SKM-1 (cell line): ENCODE data around the gene NEAT1.

Source experiments
- DNase-seq: peaks from one replicate; lab custom pipeline; 2025; ENCODE audit not compliant: unreplicated experiment; lab: John Stamatoyannopoulos, UW

Gene NEAT1

DNA sequence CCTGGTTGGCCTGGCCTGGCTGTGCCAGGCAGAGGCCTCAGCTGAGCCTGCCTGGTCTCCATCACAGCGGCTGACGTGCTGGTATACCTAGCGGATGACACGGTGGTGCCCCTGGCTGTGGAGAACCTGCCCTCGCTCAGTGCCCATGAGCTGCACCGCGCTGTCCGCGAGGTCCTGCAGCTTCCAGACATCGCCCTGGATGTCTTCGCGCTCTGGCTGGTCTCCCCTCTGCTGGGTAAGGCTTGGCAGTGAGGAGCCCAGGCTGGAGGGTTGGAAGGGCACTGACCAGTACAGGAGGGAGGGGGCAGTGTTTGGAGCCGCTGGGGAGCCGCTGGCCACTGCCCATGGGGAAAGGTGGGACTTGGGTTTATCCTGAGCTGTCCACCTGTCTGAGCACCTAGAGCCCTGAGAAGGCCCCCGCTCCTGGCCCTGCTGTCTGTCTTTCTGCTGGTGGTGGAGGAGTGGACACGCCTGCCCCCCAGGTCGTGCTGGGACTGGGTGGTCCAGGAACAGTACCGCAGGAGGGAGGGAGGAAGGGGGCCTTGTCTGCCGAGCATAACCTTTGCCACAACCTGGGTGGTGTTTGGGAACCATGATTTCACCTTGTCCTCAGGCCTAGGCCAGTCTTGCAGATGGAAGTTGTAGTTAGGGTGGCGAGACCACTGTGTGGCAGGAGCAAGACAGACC is 33.2 kb upstream of the NEAT1 start:
- no peak for DNase-seq

DNA sequence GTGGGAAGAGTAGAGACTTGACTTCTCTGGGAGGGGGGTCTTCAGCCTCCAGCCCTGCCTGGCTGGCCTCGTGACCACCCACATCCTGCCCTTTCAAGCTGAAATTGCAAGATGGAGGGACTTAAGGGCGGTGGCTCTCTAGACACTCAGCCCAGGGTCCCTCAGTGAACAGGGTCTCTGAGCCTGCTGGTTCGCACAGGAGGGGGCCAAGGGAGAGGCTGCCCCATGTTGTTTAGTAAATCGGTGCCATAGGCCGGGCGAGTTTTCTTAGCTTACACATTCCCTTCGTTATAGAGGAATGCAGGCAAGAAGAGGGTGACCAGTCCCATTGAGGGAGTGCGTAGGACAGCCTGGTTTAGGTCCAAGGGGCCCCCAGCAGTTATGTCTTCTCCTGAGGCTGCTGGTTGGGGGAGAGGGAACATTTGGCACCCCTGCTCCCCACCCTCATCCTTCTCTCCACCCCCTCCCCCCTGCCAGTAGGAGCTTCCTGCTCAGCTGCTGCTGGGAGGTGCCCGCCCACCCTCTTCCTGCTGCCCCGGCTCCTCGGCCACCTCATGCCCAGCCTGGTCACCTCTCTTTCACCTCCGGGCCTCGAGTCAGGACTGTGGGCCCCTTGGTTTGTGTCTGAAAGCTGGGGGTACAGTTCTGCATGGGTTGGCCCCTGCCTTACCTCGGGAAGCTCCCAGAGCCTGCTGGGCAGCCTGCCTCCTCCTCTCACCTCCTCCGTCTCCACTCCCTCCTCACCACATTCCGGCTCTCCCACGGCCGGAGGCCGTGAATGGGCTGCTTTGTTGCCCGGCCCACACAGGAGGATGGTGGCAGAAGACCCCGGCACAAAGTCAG is 32.3 kb upstream of the NEAT1 start:
- no peak for DNase-seq

DNA sequence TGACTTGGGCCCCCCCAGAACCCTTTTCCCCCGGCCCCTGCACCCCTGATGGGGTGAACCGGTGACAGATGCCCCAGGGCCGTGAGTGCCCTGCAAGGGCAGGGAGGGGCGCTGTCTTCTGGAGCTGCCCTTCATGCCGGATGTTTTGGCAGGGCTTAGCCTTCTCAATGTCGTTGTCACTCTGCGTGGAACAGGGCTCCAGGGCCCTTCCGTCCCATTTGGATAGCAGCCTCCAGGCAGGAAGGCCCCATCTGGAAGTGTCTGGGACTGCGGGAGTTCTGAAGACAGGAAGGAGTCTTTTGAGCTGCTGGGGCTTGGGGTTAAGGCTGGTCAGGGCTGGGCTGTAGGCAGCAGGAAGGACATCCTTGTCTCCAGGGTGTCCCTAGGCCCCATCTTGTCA is 31.6 kb upstream of the NEAT1 start:
- no peak for DNase-seq

DNA sequence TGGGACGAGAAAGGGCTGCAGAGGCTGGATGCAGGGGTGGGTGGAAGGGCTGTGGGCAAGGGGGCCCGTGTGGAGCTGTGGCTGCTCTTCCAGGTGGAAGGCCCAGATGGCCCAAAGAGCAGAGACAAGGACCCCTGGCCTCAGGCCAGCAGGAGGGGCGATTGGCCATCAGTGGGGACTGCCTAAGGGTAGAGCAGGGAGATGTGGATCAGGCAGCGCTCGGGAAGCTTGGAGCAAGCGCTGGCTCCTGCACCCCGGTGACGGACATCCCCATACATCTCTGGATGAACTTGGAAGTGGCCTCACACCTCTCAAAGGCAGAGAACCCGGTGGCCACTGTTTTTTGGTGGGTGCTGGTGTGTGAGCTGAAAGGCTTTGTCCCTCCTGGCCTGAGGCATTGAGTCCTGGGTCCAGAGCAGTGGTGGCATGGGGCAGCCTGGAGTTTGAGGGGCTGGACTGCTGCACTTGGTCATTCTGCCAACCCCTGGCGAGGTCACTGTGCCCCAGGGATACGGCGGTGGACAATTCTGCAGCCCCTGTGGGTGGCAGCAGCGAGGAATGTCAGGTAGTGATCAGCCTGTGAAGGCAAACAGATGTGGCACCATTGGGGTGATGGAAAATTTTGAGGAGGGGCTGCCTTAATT is 30.3 kb upstream of the NEAT1 start:
- no peak for DNase-seq

DNA sequence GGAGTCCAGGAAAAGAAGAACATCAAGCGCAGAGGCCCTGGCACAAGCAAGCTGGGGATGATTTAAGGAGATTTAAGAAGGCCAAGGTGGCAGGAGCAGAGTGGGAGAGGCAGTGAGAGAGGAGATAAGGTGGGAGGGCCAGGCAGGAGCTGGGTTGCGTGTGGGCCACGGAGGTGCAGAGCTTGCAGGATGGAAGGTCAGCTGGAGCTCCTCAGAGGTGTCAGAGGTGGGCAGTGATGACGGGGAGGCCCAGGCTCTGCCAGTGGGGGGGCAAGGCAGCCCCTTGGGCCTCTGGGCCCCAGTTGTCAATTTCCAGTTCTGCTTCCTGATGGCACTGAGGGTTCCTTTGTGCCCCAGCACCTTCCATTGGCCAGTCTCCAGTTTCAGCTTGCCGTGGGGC is 29.7 kb upstream of the NEAT1 start:
- no peak for DNase-seq

DNA sequence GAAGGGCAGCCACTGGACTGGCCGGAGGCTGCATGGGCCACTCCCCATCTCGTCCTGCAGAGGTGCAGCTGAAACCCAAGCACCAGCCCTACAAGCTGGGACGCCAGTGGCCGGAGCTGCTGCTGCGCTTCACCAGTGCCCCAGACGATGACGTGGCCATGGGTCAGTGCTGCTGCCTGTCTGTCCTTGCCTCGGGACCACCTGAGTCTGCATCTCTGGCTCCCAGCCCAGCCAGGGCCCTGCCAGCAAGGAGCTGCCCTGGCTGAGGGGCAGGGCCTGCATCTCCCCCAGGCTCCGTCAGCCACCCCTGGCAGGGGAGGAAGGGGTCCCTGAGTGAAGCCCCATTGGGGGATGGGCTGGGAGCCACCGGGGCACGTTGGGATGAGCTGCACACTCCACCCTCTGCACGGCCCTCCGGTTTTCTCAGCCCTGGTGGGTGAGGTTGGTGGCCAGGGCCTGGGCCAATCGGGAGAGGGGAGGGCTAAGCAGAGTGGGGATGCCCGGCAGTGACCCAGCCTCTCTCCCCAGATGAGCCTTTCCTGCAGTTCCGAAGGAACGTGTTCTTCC is 29.0 kb upstream of the NEAT1 start:
- no peak for DNase-seq

DNA sequence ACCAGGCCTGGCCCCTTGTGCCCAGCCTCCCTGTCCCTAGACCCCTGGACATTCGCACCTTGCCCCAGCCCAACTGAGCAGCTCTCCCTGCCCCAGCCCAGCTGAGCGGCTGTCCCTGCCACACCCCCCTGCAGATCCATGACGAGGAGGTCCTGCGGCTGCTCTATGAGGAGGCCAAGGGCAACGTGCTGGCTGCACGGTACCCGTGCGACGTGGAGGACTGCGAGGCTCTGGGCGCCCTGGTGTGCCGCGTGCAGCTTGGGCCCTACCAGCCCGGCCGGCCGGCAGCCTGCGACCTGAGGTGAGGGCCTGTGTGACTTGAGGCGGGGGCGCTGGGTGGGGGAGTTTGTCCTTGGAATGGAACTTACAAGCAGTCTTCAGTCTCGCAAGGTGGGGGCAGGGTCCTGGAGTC is 28.5 kb upstream of the NEAT1 start:
- no peak for DNase-seq

DNA sequence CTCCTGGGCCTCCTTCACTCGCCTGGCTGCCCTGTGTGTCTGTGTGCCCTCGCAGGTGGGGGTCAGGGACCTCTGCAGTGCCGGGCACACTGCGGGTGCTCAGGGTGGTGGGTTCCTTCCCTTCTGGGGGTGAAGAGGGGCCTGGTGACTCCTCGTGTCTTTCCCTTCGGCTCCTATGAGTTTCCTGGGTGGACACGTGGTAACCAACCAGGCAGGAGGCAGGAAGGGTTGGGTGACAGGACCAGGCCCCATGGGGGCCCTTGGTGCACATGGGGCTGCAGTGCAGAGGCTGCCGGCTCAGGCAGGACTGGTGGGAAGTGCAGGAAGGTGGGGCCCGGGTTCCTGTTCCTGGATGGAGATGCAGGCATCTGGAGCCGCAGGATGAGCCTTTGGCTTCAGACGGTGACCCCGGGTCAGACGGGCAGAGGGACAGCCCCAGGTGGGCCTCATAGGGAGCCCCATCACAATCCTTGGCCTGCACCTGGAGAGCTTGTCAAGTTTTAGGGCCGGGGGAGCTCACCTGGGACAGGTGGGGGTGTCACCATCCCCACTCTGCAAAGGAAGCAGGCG is 26.6 kb upstream of the NEAT1 start:
- DNase-seq, result no peak

DNA sequence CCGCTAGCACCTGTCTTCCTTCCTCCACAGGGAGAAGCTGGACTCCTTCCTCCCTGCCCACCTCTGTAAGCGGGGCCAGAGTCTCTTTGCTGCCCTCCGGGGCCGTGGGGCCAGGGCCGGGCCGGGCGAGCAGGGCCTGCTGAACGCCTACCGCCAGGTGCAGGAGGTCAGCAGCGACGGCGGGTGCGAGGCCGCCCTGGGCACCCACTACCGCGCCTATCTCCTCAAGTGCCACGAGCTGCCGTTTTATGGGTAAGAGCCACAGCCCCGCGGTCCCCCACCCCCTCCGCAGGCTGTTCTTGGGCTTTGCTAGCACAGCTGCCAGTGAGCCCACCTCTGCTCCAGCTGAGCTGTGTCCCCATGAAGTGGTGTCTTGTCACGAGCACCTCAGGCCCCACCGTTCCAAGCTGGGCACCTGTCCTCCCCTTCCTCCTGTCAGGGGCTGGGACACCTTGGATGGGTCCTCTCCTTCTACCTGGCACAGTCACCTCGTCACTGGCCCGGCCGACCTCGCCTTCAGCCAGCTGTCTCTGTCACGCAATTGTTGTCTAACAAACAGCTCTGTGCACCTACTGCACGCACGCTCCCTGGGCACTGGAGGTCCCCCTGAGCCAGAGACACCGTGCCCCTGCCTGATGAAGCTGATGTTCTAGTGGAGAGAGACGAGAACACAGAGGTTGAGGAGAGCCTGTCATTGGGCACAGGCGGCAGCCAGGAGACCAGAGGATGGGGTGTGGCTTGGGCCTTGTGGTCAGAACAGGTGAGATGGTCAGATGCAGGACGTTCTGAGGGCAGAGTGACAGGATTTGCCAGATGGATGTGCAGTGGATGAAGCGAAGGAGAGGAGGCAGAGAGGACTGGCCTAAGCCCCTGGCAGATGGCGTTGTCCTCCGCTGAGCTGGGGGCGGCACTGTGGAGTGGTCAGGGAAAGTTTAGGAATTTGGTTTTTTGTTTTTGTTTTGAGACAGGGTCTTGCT is 25.5 kb upstream of the NEAT1 start:
- DNase-seq, result no peak

DNA sequence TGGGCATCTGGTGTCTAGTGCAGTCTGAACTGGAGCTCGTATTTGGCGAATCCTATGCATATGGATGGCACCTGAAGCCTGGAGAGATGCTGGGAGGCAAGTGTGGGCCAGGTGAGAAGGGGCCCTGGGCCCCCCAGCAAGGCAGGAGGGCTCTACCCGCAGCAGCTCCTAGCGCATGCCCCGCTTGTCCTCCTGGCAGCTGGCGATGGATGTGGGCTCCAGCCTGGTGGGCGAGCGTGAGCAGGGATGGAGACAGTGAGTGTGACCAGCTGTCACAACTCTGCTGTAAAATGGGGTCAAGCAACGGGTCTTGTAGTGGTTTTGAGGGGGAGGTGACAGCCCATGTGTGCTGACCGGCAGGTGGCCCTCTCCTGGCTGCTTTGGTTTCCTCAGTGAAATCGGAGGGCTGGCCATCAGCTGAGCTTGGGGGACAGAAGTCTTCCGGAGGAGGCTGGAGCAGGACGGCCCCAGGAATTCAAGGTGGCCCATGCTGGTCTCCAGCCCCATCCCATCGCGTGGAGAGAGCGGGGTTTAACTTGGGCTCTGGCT is 24.2 kb upstream of the NEAT1 start:
- DNase-seq, result no peak

DNA sequence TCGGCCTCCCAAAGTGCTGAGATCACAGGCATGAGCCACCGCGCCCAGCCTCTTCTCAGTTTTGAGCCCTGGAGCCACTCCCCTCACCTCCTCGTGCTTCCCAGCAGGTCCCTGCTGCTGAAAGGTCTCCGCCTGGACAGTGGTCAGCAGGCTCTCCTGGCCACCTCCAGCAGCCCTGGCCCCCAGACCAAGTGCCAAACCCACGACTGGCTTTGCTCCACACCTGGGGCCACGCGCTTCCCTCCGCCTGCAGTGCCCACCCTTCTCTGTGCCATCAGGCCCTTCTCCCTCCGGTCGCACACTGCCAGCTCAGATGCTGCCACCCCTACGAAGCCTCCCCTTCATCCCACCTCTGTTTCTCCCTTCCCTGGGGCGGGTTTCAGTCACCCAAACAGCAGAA is 23.3 kb upstream of the NEAT1 start:
- no peak for DNase-seq

DNA sequence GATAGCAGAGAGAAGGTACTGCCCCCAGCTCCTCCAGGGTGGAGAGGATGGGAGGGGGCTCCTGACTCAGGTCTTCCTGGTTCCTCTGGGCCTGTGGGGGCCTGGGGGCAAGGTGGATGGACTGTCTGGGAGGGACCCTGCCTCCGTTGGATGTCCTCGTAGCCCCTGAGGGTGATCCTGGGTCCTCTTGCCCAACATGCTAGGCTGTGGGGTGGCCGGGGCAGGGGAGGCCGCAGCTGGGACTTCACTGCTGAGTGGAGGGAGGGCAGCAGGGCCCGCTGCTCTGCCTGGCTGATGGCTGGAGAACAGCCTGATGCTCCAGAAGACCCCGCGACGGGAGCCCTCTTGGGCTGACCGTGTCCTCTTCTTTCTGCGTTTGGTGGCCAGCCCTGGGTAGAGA is 22.8 kb upstream of the NEAT1 start:
- no peak for DNase-seq

DNA sequence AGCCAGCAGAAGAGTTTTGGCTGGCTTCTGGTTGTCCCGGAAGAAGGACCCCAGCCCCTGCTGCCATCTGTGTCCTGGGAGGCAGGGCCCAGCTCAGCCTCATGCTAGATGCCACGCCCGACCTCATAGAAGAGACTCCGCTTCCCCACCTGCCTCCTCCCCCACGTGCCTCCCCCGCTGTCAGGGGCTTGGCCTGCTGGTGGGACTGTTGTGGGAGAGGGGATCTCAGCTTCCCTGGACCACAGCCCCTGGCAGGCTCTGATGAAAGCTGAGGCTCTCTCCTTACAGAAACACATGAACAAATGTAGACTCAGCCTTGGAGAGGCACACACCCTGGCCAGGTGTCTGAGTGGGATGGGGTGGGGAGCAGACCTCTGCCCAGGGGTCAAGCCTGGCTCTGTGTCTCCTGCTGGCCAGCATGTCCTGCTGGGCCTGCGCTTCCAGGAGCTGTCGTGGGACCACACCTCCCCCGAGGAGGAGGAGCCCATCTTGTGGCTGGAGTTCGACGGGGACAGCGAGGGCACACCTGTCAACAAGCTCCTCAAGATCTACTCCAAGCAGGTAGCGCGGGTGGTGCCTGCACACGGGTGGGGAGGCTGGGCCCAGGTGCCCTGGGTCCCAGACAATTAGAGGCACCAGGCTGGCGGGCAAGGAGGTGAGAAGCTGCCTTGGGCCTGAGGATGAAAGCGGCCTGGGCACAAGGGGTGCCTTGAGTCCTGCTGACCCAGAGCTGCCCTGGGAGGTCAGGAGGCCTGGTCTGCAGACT is 22.1 kb upstream of the NEAT1 start:
- DNase-seq, result no peak

DNA sequence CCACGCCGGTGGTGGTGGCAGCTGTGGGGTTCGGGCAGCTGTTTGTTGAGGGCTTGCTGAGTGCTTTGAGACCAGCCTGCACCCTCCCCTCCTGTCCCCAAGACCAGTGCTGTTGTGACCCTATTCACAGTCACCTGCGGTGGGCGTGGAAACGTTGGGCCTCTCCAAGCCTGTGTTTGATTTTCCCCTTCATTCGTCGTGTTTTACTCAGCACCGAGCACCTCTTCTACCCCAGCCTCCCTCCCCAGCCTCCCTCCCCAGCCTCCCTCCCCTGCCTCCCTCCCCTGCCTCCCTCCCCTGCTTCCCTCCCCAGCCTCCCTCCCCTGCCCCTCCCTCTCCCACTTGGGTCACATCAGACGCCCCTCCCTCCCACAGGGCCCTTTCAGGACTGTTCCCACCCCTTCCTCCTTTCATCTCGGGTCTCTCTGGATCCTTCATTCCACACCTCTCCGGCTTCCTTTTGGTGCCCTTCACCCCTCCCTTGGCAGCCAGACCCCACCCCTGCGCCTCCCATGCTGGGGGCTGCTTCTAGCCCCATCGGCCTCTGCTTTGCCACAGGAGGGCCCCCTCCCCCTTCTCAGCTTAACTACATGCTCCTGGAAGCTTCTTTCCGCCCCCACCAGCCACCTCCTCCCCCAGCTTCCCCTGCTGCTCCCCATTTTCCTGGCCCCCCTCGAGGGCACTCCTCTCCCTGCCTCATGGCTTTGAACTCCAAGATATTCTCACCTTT is 21.4 kb upstream of the NEAT1 start:
- DNase-seq, result no peak

DNA sequence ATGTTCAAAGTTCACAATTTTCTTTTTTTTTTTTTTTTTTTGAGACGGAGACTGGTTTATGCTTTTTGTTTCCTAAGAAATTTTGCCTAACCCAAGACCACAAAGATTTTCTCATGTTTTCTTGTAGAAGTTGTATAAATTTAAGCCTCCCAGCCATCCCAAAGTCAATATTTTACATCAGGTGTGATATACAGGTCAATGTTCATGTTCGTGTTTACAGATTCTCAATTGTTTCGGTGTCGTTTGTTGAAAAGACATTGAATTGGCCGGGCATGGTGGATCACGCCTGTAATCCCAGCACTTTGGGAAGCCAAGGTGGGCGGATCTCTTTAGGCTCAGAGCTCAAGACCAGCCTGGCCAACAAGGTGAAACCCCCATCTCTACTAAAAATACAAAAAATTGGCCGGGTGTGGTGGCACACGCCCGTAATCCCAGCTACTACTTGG is 20.8 kb upstream of the NEAT1 start:
- no peak for DNase-seq

DNA sequence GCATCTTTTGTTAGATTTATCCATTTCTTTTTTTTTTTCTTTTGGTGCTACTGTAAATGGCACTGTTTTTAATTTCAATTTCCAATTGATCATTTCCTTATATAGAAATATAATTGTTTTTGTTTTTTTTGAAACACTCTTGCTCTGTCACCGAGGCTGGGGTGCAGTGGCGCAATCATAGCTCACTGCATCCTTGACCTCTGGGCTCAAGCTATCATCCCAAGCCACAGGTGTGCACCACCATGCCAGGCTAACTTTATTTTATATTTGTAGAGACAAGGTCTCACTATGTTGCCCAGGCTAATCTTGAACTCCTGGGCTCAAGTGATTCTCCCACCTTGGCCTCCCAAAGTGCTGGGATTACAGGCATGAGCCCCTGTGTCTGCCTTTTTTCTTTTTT is 19.8 kb upstream of the NEAT1 start:
- DNase-seq, result no peak

DNA sequence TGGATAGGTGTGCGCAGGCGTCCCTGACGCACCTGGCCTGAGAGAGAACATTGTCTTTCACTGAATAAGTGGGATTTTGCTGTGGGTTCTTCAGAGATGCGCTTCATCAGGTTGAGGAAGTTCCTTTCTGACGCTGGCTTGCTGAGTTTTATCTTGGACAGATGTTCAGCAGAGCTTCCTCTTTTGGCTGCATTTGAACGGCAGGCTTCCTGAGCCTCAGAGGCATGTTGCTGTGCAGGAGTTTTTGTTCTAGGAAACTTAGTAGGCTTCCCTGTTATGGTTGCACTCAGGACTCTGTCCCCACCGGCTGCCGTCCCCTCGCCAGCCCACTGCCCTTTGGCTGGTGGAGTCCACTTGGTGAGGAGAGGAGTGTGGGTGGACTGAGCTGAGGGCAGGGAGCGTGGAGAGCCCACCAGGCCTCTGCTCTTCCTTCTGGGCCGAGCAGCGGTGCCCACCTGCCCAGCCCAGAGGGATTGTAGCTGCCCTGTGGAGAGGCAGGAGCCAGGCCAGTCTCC is 18.9 kb upstream of the NEAT1 start:
- peak; percentile 88 for DNase-seq

DNA sequence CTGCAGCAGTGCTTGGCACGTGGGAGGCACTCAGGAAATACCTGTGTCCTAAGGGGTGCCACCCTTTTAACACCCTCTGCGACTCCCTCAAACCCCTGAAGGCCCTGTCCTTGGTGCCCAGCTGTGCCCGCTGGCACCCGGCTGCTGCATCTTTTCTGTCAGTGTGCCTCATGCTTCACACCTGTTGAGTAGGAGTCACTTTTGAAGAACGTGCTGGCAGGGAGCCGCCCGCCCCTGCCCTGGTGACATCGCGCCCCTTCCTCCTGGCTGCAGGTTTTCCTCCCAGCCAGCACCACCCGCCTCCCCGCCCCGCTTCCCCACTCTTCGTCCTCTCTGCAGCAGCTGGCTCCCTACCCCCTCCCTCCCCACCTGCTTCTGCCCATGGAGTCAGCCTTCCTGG is 18.4 kb upstream of the NEAT1 start:
- DNase-seq, result no peak
